ENCODE results near the gene PSMD9.

DNA sequence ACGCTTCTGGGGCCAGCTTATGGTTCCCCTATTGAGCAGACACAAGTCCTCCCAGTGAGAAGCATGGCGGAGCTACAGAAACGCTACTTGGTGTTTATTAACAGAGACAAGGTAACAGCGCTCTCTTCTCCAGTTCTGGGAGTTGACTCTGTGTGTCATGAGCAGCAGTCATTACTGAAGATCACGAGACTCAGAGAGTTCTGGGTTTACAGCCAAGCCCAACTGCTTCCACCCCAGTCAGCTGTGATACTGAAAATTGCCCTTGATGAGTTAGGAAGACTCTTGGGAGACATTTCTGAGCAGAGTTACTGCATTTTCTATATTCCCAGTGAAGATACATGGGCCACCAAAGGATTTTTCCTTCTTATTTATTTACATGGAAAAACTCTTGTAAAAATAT lies 78.4 kb downstream of the PSMD9 start:
- TF ChIP-seq, protein P1, sequence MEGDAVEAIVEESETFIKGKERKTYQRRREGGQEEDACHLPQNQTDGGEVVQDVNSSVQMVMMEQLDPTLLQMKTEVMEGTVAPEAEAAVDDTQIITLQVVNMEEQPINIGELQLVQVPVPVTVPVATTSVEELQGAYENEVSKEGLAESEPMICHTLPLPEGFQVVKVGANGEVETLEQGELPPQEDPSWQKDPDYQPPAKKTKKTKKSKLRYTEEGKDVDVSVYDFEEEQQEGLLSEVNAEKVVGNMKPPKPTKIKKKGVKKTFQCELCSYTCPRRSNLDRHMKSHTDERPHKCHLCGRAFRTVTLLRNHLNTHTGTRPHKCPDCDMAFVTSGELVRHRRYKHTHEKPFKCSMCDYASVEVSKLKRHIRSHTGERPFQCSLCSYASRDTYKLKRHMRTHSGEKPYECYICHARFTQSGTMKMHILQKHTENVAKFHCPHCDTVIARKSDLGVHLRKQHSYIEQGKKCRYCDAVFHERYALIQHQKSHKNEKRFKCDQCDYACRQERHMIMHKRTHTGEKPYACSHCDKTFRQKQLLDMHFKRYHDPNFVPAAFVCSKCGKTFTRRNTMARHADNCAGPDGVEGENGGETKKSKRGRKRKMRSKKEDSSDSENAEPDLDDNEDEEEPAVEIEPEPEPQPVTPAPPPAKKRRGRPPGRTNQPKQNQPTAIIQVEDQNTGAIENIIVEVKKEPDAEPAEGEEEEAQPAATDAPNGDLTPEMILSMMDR (IDR thresholded peaks at IDR 0.05), result no peak
- no peak for TF ChIP-seq POLR2A (IDR thresholded peaks at IDR 0.05)
